OCI-LY7 (cell line): ENCODE results near the gene KCTD7. TPM values are rescaled to one million over a fixed set of nuclear protein-coding genes. Genes with fewer than 3 reads are reported as not detected.

Experiments used
- BruUV-seq: library from RNA; stranded (reverse); fragments of 400-500 nt; replicated peaks from 2 replicates; lab custom pipeline; 2021; lab: Mats Ljungman, UMichigan
- CTCF ChIA-PET: fragments of 300-600 bp; sonication (Branson Sonifier 250); formaldehyde crosslinking; loops from one replicate; lab custom pipeline; 2022; ENCODE audit warnings: antibody characterized with exemption; ENCODE audit not compliant: unreplicated experiment; lab: Charles Lee
- POLR2A ChIA-PET: fragments of 300-600 bp; sonication (Branson Sonifier 250); formaldehyde crosslinking; loops from one replicate; lab custom pipeline; 2022; ENCODE audit warnings: antibody characterized with exemption; lab: Charles Lee
- DNase-seq: peaks from one replicate; pipeline ENCODE4 v3.0.0-alpha.2; 2015; ENCODE audit warnings: low spot score
- H2AFZ ChIP-seq: fragments of 200-600 bp; sonication (generic), shearing (Covaris generic); 2 replicates; pipeline ENCODE4 v1.6.1; 2014; ENCODE audit warnings: mild to moderate bottlenecking, antibody characterized with exemption, low read length, moderate library complexity
- H3K27ac ChIP-seq: fragments of 200-600 bp; sonication (generic); 2 replicates; pipeline ENCODE4 v1.5.1; 2014; ENCODE audit warnings: mixed run types, low read depth, mild to moderate bottlenecking, moderate library complexity, low read length, inconsistent platforms; ENCODE audit not compliant: poor library complexity, severe bottlenecking
- H3K36me3 ChIP-seq: fragments of 200-600 bp; sonication (generic); 2 replicates; pipeline ENCODE4 v1.6.1; 2014; ENCODE audit warnings: mild to moderate bottlenecking, antibody characterized with exemption, low read length, moderate library complexity, mixed read lengths; ENCODE audit not compliant: insufficient read depth
- H3K4me1 ChIP-seq: fragments of 200-600 bp; sonication (generic); 2 replicates; pipeline ENCODE4 v1.5.1; 2014; ENCODE audit warnings: mild to moderate bottlenecking, low read length; ENCODE audit not compliant: insufficient read depth, poor library complexity, severe bottlenecking
- H3K4me2 ChIP-seq: fragments of 200-600 bp; sonication (generic); 2 replicates; pipeline ENCODE4 v1.6.1; 2014; ENCODE audit warnings: mild to moderate bottlenecking, low read length
- H3K4me3 ChIP-seq: fragments of 200-600 bp; sonication (generic); 2 replicates; pipeline ENCODE4 v1.5.1; 2014; ENCODE audit warnings: mild to moderate bottlenecking, low read depth, low read length; ENCODE audit not compliant: poor library complexity, severe bottlenecking
- H3K79me2 ChIP-seq: fragments of 200-600 bp; sonication (generic); 2 replicates; pipeline ENCODE4 v1.6.1; 2016; ENCODE audit warnings: low read depth, mild to moderate bottlenecking, low read length, moderate library complexity, mixed read lengths; ENCODE audit not compliant: insufficient read depth
- H3K9me2 ChIP-seq: fragments of 200-600 bp; sonication (generic); 2 replicates; pipeline ENCODE4 v1.6.1; 2016; ENCODE audit warnings: mild to moderate bottlenecking, low read length, mixed read lengths; ENCODE audit not compliant: insufficient read depth
- H3K9me3 ChIP-seq: fragments of 200-600 bp; sonication (generic); 2 replicates; pipeline ENCODE4 v1.6.1; 2014; ENCODE audit warnings: mild to moderate bottlenecking, mixed run types, low read length, mixed read lengths
- H4K20me1 ChIP-seq: fragments of 200-600 bp; sonication (generic); 2 replicates; pipeline ENCODE4 v1.6.1; 2014; ENCODE audit warnings: mild to moderate bottlenecking, antibody characterized with exemption, low read length, moderate library complexity, mixed read lengths; ENCODE audit not compliant: insufficient read depth
- EZH2phosphoT487 ChIP-seq: fragments of 200-600 bp; sonication (generic); IDR thresholded peaks from 2 replicates; pipeline ENCODE4 v1.6.1; 2018; ENCODE audit warnings: low read depth, borderline replicate concordance, mild to moderate bottlenecking, mixed run types, antibody characterized with exemption, low read length, moderate library complexity, mixed read lengths
- intact Hi-C: fragments of 100-400 bp; cut with micrococcal nuclease; formaldehyde crosslinking; loops from one replicate; pipeline ENCODE4 v1.10.0; 2022; ENCODE audit not compliant: unreplicated experiment
- total RNA-seq, 2 experiments: library from RNA; depleted of rRNA in 1 of 2; stranded (reverse); fragments of >200 nt in 1 of 2; shearing (Covaris generic) in 1 of 2; gene quantifications; 2 replicates each; pipeline ENCODE4 v1.2.3, GENCODE V29; 2014 to 2022
- TF ChIP-seq, protein P1 (sequence below): fragments of 200-600 bp; sonication (generic); conservative IDR thresholded peaks from 2 replicates; pipeline ENCODE4 v1.5.1; 2014; ENCODE audit warnings: mild to moderate bottlenecking, antibody characterized with exemption, low read length, moderate library complexity, mixed read lengths

Gene KCTD7
- total RNA-seq, 2 experiments from 2014 or later, result 40.5 to 41.8 TPM

DNA sequence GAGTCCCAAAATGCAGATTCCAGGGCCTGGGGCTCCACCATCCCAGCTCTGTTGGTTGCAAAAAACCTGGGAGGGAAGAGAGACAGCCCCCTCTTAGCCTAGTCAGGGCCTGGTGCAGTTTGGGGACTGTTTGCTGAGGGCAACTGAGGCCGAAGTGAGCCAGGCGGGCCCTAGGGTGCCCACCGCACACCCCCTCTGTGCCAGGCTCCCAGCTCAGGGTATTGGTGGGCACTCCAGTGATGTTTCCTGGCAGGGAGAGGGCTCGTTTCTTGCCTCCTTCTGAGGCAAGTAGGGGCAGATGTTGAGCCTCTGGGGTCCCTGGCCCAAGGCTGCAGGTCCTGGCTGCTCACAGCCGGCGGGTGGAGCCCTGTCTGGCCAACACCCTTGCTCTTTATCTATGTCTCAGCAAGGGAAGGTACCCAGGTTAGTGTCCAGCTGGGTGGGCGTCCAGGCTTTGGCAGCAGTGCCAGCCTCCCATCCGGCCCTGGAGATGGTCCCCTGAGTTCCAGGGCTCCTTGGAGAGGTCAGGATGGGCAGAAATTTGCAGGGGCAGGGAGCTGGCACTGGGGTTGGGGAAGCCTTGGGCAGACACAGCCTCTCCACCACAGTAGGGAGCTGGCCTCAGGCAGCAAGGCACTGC lies 37.8 kb downstream of the KCTD7 start:
- Histone ChIP-seq H3K9me2 (no peaks in the 10 kb centered on the region), H3K79me2 (0 out of 2 replicates have a peak, but pooled peaks cover 1% of the 10 kb centered on the region), H4K20me1 (no peaks in the 10 kb centered on the region), H3K4me1 (no peaks in the 10 kb centered on the region), H2AFZ (no peak overlapping the region), H3K4me2 (no peak overlapping the region), H3K27ac (no peak overlapping the region), H3K9me3 (no peaks in the 10 kb centered on the region), H3K4me3 (no peak overlapping the region), H3K36me3 (peaks cover 21% of the 10 kb centered on the region)
- ChIA-PET POLR2A (no interaction called here), CTCF (interaction anchor here (0.6 kb wide), 1 partner anchor 178 kb away, joined by 4 read pairs; no protein-coding TSS in a partner anchor)
- no peak for DNase-seq
- intact Hi-C loops, result no loop called here
- BruUV-seq, result no TSS peak
- TF ChIP-seq, protein P1, sequence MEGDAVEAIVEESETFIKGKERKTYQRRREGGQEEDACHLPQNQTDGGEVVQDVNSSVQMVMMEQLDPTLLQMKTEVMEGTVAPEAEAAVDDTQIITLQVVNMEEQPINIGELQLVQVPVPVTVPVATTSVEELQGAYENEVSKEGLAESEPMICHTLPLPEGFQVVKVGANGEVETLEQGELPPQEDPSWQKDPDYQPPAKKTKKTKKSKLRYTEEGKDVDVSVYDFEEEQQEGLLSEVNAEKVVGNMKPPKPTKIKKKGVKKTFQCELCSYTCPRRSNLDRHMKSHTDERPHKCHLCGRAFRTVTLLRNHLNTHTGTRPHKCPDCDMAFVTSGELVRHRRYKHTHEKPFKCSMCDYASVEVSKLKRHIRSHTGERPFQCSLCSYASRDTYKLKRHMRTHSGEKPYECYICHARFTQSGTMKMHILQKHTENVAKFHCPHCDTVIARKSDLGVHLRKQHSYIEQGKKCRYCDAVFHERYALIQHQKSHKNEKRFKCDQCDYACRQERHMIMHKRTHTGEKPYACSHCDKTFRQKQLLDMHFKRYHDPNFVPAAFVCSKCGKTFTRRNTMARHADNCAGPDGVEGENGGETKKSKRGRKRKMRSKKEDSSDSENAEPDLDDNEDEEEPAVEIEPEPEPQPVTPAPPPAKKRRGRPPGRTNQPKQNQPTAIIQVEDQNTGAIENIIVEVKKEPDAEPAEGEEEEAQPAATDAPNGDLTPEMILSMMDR, result no peak

DNA sequence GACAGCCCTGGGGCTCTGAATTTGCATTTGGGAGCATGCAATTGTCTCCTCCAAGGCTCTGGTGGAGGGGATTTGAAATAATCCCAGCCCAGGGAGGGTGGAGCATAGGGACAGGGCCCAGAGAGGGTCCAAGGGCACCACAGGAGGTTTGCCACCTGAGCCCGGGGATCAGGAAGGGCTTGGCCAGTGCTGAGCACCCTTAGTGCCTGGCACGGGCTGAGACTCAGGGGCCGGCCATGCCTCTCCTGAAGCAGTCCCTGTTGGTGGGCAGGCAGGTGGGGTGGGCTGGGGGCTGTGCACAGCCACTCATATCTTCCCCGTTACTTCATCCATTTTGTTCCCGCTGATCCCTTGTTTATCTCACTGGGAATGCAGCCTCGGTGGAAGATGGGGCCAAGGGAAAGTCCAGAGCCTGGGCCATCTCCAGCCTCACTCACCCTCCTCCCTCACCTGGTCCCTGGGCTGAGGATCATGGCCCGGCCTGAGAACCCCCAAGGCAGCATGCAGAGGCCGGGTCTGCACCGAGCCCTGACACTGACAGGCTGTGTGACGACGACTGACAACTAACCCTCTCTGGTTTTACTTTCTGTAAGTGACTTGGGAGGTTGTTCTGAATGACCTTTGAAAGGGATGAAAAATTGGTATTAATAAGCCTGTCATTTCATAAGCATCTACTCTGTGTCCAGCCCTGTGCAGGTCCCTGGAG lies 38.5 kb downstream of the KCTD7 start:
- no peaks in the 10 kb centered on the region for H3K9me3 ChIP-seq
- ChIA-PET CTCF (no interaction called here), POLR2A (no interaction called here)
- H3K4me3 ChIP-seq, result no peak overlapping the region
- no peaks in the 10 kb centered on the region for H3K4me1 ChIP-seq
- H3K4me2 ChIP-seq, result no peak overlapping the region
- intact Hi-C loops, result no loop called here
- no peak overlapping the region for H3K27ac ChIP-seq
- BruUV-seq, result no TSS peak
- H2AFZ ChIP-seq, result no peak overlapping the region
- H3K79me2 ChIP-seq, result no peaks in the 10 kb centered on the region
- H4K20me1 ChIP-seq, result no peaks in the 10 kb centered on the region
- DNase-seq, result no peak
- H3K9me2 ChIP-seq, result no peaks in the 10 kb centered on the region
- TF ChIP-seq EZH2phosphoT487, result no peak
- TF ChIP-seq, protein P1, result no peak
- H3K36me3 ChIP-seq, result peaks cover 20% of the 10 kb centered on the region

DNA sequence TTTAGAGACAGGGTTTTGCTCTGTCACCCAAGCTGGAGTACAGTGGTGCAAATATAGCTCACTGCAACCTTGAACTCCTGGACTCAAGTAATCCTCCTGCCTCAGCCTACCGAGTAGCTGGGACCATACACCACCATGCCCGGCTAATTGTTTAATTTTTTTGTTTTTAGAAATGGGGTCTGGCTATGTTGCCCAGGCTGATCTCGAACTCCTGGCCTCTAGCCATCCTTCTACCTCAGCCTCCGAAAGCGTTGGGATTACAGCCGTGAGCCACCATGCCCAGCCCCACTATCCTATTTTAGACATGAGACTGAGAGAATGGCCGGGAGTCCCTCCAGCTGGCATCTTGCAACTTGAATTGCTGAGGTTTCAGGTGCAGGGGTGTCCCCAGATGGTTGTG lies 39.4 kb downstream of the KCTD7 start:
- Histone ChIP-seq H3K9me2 (no peaks in the 10 kb centered on the region), H3K4me1 (no peaks in the 10 kb centered on the region), H3K27ac (no peak overlapping the region), H3K4me3 (no peak overlapping the region), H3K9me3 (no peaks in the 10 kb centered on the region), H3K36me3 (peaks cover 15% of the 10 kb centered on the region), H4K20me1 (no peaks in the 10 kb centered on the region), H3K4me2 (no peak overlapping the region), H2AFZ (no peak overlapping the region), H3K79me2 (no peaks in the 10 kb centered on the region)
- no peak for TF ChIP-seq EZH2phosphoT487
- TF ChIP-seq, protein P1, result no peak
- CTCF ChIA-PET, result no interaction called here
- DNase-seq, result no peak
- POLR2A ChIA-PET, result no interaction called here
- no TSS peak for BruUV-seq
- intact Hi-C loops, result no loop called here
